HEK293 (cell line): Measurements from ENCODE around the gene HES3.

Experiments
- CTCF ChIA-PET: fragments of 350-600 bp; formaldehyde crosslinking; extraction: SDS; loops from one replicate; lab custom pipeline; 2021; ENCODE audit warnings: antibody characterized with exemption; lab: Yijun Ruan, JAX
- POLR2A ChIA-PET: fragments of 300-600 bp; formaldehyde crosslinking; extraction: SDS; loops from one replicate; lab custom pipeline; 2020; ENCODE audit warnings: antibody characterized with exemption, inconsistent platforms; lab: Yijun Ruan, JAX
- H3K27ac ChIP-seq: fragments of 200-500 bp; sonication (Bioruptor generic); 2 replicates; pipeline ENCODE4 v1.5.1; 2014; ENCODE audit warnings: low read depth, low read length, control low read depth, inconsistent platforms; ENCODE audit errors: extremely low read depth
- H3K36me3 ChIP-seq, 2 experiments: fragments of 200-500 bp in 1 of 2; sonication (Bioruptor generic) in 1 of 2; 1 replicate in 1 of 2; 2 replicates in 1 of 2; pipeline ENCODE4 v1.5.1; 2014 to 2017; ENCODE audit warnings: inconsistent platforms in 2 of 2, low read length in 2 of 2; ENCODE audit not compliant: control insufficient read depth in 2 of 2, insufficient read depth in 1 of 2
- H3K4me1 ChIP-seq: fragments of 200-500 bp; sonication (Bioruptor generic); 2 replicates; pipeline ENCODE4 v1.5.1; 2014; ENCODE audit warnings: mild to moderate bottlenecking, low read length, inconsistent platforms; ENCODE audit not compliant: control insufficient read depth, insufficient read depth
- H3K4me3 ChIP-seq: 2 replicates; pipeline ENCODE4 v1.5.1; 2011; ENCODE audit warnings: low read depth, mild to moderate bottlenecking, control low read depth, low read length, moderate library complexity
- H3K9me3 ChIP-seq: fragments of 200-500 bp; sonication (Bioruptor generic); 2 replicates; pipeline ENCODE4 v1.5.1; 2014; ENCODE audit warnings: low read depth, low read length, inconsistent platforms; ENCODE audit not compliant: control insufficient read depth, insufficient read depth
- BCL6B ChIP-seq: fragments of 450-650 bp; formaldehyde crosslinking; IDR thresholded peaks from 2 replicates; pipeline ENCODE4 v1.5.1; 2017; ENCODE audit warnings: missing biosample characterization, missing genetic modification characterization
- FEZF1 ChIP-seq: fragments of 450-650 bp; formaldehyde crosslinking; IDR thresholded peaks from 2 replicates; pipeline ENCODE4 v1.5.1; 2016; ENCODE audit warnings: missing biosample characterization, missing genetic modification characterization
- OSR2 ChIP-seq: fragments of 450-650 bp; formaldehyde crosslinking; IDR thresholded peaks from 2 replicates; pipeline ENCODE4 v1.5.1; 2016; ENCODE audit warnings: missing biosample characterization, missing genetic modification characterization
- PATZ1 ChIP-seq: fragments of 450-650 bp; formaldehyde crosslinking; IDR thresholded peaks from 2 replicates; pipeline ENCODE4 v1.5.1; 2016; ENCODE audit warnings: missing biosample characterization, missing genetic modification characterization
- PRDM10 ChIP-seq: fragments of 450-650 bp; formaldehyde crosslinking; IDR thresholded peaks from 2 replicates; pipeline ENCODE4 v1.5.1; 2016; ENCODE audit warnings: missing biosample characterization, missing genetic modification characterization
- PRDM4 ChIP-seq: fragments of 450-650 bp; formaldehyde crosslinking; IDR thresholded peaks from 2 replicates; pipeline ENCODE4 v1.5.1; 2017; ENCODE audit warnings: missing biosample characterization, missing genetic modification characterization
- REST ChIP-seq: fragments of 450-650 bp; formaldehyde crosslinking; IDR thresholded peaks from 2 replicates; pipeline ENCODE4 v1.5.1; 2016; ENCODE audit warnings: missing biosample characterization, missing genetic modification characterization
- SP3 ChIP-seq: fragments of 450-650 bp; formaldehyde crosslinking; IDR thresholded peaks from 2 replicates; pipeline ENCODE4 v1.5.1; 2016; ENCODE audit warnings: missing biosample characterization, missing genetic modification characterization
- ZBTB1 ChIP-seq: fragments of 450-650 bp; formaldehyde crosslinking; IDR thresholded peaks from 2 replicates; pipeline ENCODE4 v1.5.1; 2016; ENCODE audit warnings: missing biosample characterization, missing genetic modification characterization
- ZBTB7A ChIP-seq: fragments of 450-650 bp; formaldehyde crosslinking; IDR thresholded peaks from 2 replicates; pipeline ENCODE4 v1.5.1; 2016; ENCODE audit warnings: low read depth, missing biosample characterization, missing genetic modification characterization
- ZEB2 ChIP-seq: fragments of 450-650 bp; formaldehyde crosslinking; IDR thresholded peaks from 2 replicates; pipeline ENCODE4 v1.5.1; 2016; ENCODE audit warnings: missing biosample characterization, missing genetic modification characterization
- ZFHX2 ChIP-seq: fragments of 450-650 bp; formaldehyde crosslinking; conservative IDR thresholded peaks from 2 replicates; pipeline ENCODE4 v1.5.1; 2016; ENCODE audit warnings: missing biosample characterization, missing genetic modification characterization
- ZNF175 ChIP-seq: fragments of 450-650 bp; formaldehyde crosslinking; IDR thresholded peaks from 2 replicates; pipeline ENCODE4 v1.5.1; 2016; ENCODE audit warnings: missing biosample characterization, missing genetic modification characterization
- ZNF248 ChIP-seq: fragments of 450-650 bp; formaldehyde crosslinking; IDR thresholded peaks from 2 replicates; pipeline ENCODE4 v1.5.1; 2017; ENCODE audit warnings: missing biosample characterization, missing genetic modification characterization
- ZNF335 ChIP-seq: fragments of 450-650 bp; formaldehyde crosslinking; conservative IDR thresholded peaks from 2 replicates; pipeline ENCODE4 v1.5.1; 2016; ENCODE audit warnings: missing biosample characterization, missing genetic modification characterization
- ZNF629 ChIP-seq: fragments of 450-650 bp; formaldehyde crosslinking; IDR thresholded peaks from 2 replicates; pipeline ENCODE4 v1.5.1; 2017; ENCODE audit warnings: missing biosample characterization, missing genetic modification characterization
- ZNF670 ChIP-seq: fragments of 450-650 bp; formaldehyde crosslinking; IDR thresholded peaks from 2 replicates; pipeline ENCODE4 v1.5.1; 2016; ENCODE audit warnings: missing biosample characterization, missing genetic modification characterization, low read depth
- ZNF843 ChIP-seq: fragments of 450-650 bp; formaldehyde crosslinking; IDR thresholded peaks from 2 replicates; pipeline ENCODE4 v1.5.1; 2016; ENCODE audit warnings: missing biosample characterization, missing genetic modification characterization
- ZSCAN16 ChIP-seq: fragments of 450-650 bp; formaldehyde crosslinking; IDR thresholded peaks from 2 replicates; pipeline ENCODE4 v1.5.1; 2016; ENCODE audit warnings: missing biosample characterization, missing genetic modification characterization
- ZXDB ChIP-seq: fragments of 450-650 bp; formaldehyde crosslinking; IDR thresholded peaks from 2 replicates; pipeline ENCODE4 v1.5.1; 2016; ENCODE audit warnings: missing biosample characterization, missing genetic modification characterization
- TF ChIP-seq, protein P1 (sequence below): fragments of 450-650 bp; formaldehyde crosslinking; IDR thresholded peaks from 2 replicates; pipeline ENCODE4 v1.5.1; 2016; ENCODE audit warnings: missing biosample characterization, missing genetic modification characterization

Gene HES3

GRCh38 chr1:6259491-6260362 lies 15.7 kb downstream of the HES3 start (continued):
- TF ChIP-seq ZXDB, result peak; percentile 31; the same call in 1 of the 2 replicates
- TF ChIP-seq ZNF629 (tag by site-specific recombination), result peak; percentile 97
- TF ChIP-seq ZBTB7A (tag by site-specific recombination), result peak; percentile 70; the same call in 1 of the 2 replicates

GRCh38 chr1:6260433-6260934 lies 16.5 kb downstream of the HES3 start:
- Histone ChIP-seq H3K9me3 (no peaks in the 10 kb centered on the region), H3K36me3 (peaks cover 0 to 10% of the 10 kb centered on the region in 2 experiments; a peak in 1 of 3 replicates), H3K27ac (peak overlapping the region; percentile 60; the same call in 1 of the 2 replicates), H3K4me3 (peak overlapping the region; percentile 46), H3K4me1 (0 out of 2 replicates have a peak, but pooled peaks cover 2% of the 10 kb centered on the region)
- ChIA-PET CTCF (interaction anchor here (3.0 kb wide), 1 partner anchor 14 kb away, joined by 12 read pairs; no protein-coding TSS in a partner anchor), POLR2A (no interaction called here)
- TF ChIP-seq ZNF248 (no peak), PATZ1 (peak; percentile 73), SP3 (tag by site-specific recombination) (peak; percentile 70), OSR2 (tag by site-specific recombination) (no peak), REST (tag by site-specific recombination) (no peak), FEZF1 (no peak), ZSCAN16 (tag by site-specific recombination) (no peak), ZEB2 (tag by site-specific recombination) (no peak), ZBTB1 (tag by site-specific recombination) (no peak), ZNF335 (tag by site-specific recombination) (peak; percentile 71), BCL6B (tag by site-specific recombination) (no peak), ZFHX2 (no peak), ZNF670 (tag by site-specific recombination) (no peak), PRDM10 (tag by site-specific recombination) (peak; percentile 31), ZNF175 (tag by site-specific recombination) (no peak), ZNF843 (tag by site-specific recombination) (no peak), PRDM4 (no peak)
- TF ChIP-seq, protein P1, sequence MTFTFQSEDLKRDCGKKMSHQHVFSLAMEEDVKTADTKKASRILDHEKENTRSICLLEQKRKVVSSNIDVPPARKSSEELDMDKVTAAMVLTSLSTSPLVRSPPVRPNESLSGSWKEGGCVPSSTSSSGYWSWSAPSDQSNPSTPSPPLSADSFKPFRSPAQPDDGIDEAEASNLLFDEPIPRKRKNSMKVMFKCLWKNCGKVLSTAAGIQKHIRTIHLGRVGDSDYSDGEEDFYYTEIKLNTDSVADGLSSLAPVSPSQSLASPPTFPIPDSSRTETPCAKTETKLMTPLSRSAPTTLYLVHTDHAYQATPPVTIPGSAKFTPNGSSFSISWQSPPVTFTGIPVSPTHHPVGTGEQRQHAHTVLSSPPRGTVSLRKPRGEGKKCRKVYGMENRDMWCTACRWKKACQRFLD (tag by site-specific recombination), result no peak
